ENCODE data around the gene ZBTB21. TPM values are rescaled to one million over a fixed set of nuclear protein-coding genes. Genes with fewer than 3 reads are reported as not detected.
A peak's percentile ranks its signal among the peaks of the same experiment; 100 is the strongest.
"Not testable (repeated sequence)": the region's sequence is repeated elsewhere in the genome, so short reads cannot be mapped to it uniquely, and the experiment has no call there.

The ZBTB21 gene
- total RNA-seq, 2 donors from 2014 or later = 35.6 to 43.3 TPM

DNA sequence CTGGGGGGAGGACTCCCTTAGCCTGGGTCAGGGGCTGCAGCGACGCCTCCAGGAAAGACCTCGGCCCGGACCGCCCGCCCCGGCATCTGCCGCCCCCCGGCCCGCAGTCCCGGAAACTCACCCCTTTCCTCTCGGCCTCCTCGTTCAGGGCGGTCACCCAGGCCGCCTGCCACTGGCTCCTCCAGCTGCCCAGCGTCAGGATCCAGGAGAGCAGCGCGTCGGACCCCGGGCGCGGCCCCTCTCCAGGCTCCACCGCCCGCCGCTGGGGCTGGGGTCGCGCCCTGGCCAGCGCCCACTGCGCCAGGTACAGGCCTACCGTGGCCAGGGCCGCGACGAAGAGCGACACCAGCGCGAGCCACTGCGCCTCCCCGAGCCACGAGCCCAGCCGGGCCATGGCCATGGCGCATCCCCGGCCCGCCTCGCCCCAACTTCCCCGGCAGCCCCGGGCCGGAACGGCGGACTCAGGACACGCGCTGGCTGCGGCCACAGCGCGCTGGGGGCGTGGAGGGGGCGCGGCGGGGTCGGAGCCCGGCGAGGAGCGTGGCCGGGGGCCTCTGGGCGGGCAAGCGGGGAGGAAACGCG is 56.8 kb downstream of the ZBTB21 start:
- Mint-ChIP-seq H3K4me1 (ENCODE audit: low read depth) (peaks cover 33% of the 10 kb centered on the region), H3K27me3 (ENCODE audit: low read depth) (peaks cover 38% of the 10 kb centered on the region), H3K27ac (no peak overlapping the region), H3K36me3 (ENCODE audit: insufficient read depth in 2 of 2) (peaks cover 0 to 2% of the 10 kb centered on the region in 2 donors), H3K9me3 (no peaks in the 10 kb centered on the region), H3K4me3 (peak overlapping the region; percentile 22 to 66)
- ATAC-seq (replicated peaks in 1 of 2) (peak; percentile 43 to 46), DNase-seq (peak in 1 of 2 donors; percentile 14)

DNA sequence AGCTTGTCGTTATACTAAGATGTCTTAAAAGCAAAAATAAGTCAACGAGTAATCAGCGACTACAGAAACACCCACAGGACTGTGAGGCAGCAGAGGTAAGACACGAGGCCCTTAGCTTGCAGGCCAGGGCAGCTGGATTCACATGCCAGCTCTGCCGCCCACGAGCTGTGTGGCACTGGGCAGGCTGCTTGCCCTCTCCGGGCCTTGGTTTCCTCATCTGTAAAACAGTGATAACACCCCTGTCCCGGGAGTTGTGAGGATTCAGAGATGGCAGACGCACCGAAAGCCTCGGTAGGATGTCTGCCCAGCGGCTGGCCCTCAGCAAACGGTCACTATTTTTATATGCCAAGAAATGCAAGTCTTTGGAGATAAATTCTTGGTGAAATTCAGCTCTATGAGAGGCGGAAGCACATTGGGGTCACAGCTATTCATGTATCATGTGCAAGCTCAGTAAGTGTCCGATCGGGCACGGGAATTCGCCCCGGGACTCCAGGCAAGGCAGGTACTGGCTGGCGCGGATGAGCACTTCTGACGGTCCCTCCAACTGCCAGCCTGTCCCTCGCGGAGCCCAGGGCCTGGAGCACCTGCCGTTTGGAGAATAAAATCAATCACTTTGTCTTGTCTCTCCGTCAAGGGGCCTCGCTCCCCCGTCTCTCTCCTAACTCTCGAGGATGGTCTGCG is 57.5 kb downstream of the ZBTB21 start:
- H3K27ac Mint-ChIP-seq = no peak overlapping the region
- no peaks in the 10 kb centered on the region for H3K9me3 Mint-ChIP-seq
- DNase-seq (no peak), ATAC-seq (replicated peaks in 1 of 2) (no peak)
- H3K4me1 Mint-ChIP-seq (ENCODE audit: low read depth) = peaks cover 36% of the 10 kb centered on the region
- H3K27me3 Mint-ChIP-seq (ENCODE audit: low read depth) = peaks cover 37% of the 10 kb centered on the region
- peak overlapping the region; percentile 43 to 66 for H3K4me3 Mint-ChIP-seq
- H3K36me3 Mint-ChIP-seq (ENCODE audit: insufficient read depth in 2 of 2) = peaks cover 0 to 2% of the 10 kb centered on the region in 2 donors

DNA sequence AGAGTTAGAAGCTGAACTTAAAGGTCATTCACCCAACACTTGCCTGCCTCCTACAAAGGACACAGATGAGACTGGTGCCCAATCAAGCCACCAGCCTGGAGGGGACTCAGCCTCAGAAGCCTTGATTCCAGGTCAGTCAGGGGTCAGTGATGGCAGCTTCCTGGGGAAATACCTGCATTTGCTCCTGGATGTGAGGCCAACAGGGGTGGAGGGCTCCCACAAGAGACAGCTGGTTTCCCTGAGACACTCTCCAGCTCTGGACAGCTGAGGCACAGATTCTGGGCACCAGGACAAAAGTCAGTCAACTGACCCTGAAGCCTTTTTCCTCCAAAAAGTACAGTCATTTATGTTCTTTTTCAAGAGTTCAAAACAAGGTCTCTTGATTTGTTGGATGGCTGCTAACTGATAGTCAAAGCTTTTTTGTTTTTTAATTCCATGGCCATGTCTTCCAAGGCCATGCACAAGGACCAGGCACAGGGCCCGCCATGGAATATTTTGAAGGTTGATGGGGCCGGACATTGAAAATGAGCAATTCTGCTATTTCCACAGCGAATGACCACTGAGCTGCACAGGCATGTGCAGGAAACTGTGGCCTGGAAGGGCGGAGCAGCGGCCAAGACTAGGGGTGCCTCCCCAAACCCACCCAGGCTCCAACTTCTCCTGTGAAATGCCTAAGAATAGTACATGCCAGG is 58.1 kb downstream of the ZBTB21 start:
- H3K4me3 Mint-ChIP-seq = peak overlapping the region; percentile 43 to 66
- no peak for DNase-seq
- ATAC-seq (replicated peaks in 1 of 2) = no peak
- H3K4me1 Mint-ChIP-seq (ENCODE audit: low read depth) = peaks cover 30% of the 10 kb centered on the region
- peaks cover 0 to 2% of the 10 kb centered on the region in 2 donors for H3K36me3 Mint-ChIP-seq (ENCODE audit: insufficient read depth in 2 of 2)
- H3K9me3 Mint-ChIP-seq = no peaks in the 10 kb centered on the region
- peaks cover 30% of the 10 kb centered on the region for H3K27me3 Mint-ChIP-seq (ENCODE audit: low read depth)
- H3K27ac Mint-ChIP-seq = no peak overlapping the region

DNA sequence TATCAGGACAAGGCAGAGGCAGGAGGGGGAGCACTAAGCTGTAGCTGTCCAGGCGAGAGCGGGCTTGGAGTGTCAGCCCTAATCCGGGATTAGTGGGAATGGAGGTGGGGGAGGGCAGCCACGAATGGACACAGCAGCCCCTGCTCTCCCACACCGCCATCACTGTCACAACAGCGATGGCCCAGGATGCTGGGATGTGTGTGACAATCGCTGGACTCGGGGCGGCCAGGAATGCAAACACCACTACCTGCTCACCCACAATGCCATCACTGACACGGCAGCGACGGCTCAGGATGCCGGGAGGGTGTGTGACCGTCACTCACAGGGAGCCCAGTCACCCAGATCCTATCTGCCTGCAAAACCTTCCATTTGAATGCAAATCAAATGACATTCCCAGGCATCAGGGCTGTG is 59.2 kb downstream of the ZBTB21 start:
- H3K9me3 Mint-ChIP-seq = no peaks in the 10 kb centered on the region

DNA sequence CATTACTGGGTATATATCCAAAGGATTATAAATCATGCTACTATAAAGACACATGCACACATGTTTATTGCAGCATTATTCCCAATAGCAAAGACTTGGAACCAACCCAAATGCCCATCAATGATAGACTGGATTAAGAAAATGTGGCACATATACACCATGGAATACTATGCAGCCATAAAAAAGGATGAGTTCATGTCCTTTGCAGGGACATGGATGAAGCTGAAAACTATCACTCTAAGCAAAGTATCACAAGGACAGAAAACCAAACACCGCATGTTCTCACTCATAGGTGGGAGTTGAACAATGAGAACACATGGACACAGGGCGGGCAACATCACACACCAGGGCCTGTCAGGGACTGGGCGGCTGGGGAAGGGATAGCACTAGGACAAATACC is 60.5 kb downstream of the ZBTB21 start:
- H3K9me3 Mint-ChIP-seq; ATAC-seq (replicated peaks in 1 of 2); H3K27ac Mint-ChIP-seq; DNase-seq; H3K4me3 Mint-ChIP-seq; H3K36me3 Mint-ChIP-seq (ENCODE audit: insufficient read depth in 2 of 2): not testable (repeated sequence)
- Mint-ChIP-seq H3K4me1 (ENCODE audit: low read depth) (peaks cover 18% of the 10 kb centered on the region), H3K27me3 (ENCODE audit: low read depth) (peaks cover 15% of the 10 kb centered on the region)

More for the DNA sequence above, 59.2 kb downstream of the ZBTB21 start:
- Mint-ChIP-seq H3K36me3 (ENCODE audit: insufficient read depth in 2 of 2) (peaks cover 0 to 2% of the 10 kb centered on the region in 2 donors), H3K4me3 (no peak overlapping the region), H3K4me1 (ENCODE audit: low read depth) (peaks cover 23% of the 10 kb centered on the region), H3K27me3 (ENCODE audit: low read depth) (peaks cover 23% of the 10 kb centered on the region), H3K27ac (no peak overlapping the region)
- DNase-seq = no peak
- no peak for ATAC-seq (replicated peaks in 1 of 2)

DNA sequence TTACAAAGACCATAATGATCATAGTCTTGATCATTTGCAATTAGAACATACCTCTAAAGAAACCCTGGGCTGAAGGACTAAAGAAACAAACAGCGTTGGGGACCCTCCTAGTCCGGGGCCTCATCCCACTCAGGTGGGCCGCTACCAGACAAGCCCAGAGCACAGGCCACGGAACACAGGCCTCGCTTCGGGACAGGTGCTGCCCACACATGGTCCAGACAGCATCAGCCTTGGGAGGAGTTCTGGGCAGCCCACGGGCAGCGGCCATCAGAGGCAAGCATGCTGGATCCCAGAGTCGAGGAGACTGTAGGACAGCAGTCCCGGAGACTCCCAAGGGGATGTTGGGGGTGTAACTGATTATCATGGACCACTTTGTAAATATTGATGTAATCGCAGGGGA is 61.3 kb downstream of the ZBTB21 start:
- H3K27me3 Mint-ChIP-seq (ENCODE audit: low read depth) = peaks cover 10% of the 10 kb centered on the region
- no peaks in the 10 kb centered on the region for H3K36me3 Mint-ChIP-seq (ENCODE audit: insufficient read depth in 2 of 2)
- H3K4me3 Mint-ChIP-seq = no peak overlapping the region
- ATAC-seq (replicated peaks in 1 of 2) (no peak), DNase-seq (no peak)
- H3K27ac Mint-ChIP-seq = no peak overlapping the region
- H3K9me3 Mint-ChIP-seq = no peaks in the 10 kb centered on the region
- H3K4me1 Mint-ChIP-seq (ENCODE audit: low read depth) = peaks cover 12% of the 10 kb centered on the region

DNA sequence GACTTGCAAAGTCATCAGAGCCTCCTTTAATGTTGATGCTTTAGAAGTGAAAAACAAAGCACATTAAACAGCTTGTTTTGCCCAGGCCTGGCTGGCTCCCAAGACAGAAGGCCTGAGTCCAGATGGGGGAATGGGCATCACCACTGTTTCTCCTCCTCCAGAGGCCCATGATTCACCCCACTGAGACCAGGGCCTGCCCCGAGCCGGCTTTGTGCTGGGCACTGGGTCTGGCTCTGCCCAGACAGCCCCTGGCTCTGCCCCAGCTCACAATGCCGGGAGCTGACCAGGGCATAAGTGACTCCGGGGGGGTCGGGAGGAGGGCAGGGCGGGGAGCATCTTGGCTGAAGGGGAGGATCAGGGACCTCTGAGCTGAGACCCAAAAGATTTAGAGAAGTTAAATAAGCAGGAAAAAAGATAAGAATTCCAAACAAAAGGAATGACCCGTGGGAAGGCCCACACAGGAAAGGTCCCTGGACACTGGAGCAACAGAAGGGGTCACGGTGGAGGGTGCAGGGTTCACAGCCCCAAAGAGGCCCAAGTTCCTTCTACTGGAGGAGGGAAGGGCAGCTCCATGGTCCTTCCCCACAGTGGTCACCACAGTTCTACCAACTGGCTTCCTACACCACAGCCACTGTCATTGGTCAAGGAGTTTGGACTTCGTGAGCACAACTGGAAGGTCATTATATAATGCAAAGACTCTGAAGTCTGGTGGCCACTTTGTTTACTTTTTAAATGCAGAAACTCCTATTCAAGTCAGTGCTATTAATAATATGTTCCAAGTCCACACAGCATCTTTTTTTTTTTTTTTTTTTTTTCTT is 61.9 kb downstream of the ZBTB21 start:
- DNase-seq (no peak), ATAC-seq (replicated peaks in 1 of 2) (no peak)
- Mint-ChIP-seq H3K4me1 (ENCODE audit: low read depth) (peaks cover 12% of the 10 kb centered on the region), H3K9me3 (no peaks in the 10 kb centered on the region), H3K27ac (no peak overlapping the region), H3K4me3 (no peak overlapping the region), H3K36me3 (ENCODE audit: insufficient read depth in 2 of 2) (no peaks in the 10 kb centered on the region), H3K27me3 (ENCODE audit: low read depth) (peaks cover 10% of the 10 kb centered on the region)

DNA sequence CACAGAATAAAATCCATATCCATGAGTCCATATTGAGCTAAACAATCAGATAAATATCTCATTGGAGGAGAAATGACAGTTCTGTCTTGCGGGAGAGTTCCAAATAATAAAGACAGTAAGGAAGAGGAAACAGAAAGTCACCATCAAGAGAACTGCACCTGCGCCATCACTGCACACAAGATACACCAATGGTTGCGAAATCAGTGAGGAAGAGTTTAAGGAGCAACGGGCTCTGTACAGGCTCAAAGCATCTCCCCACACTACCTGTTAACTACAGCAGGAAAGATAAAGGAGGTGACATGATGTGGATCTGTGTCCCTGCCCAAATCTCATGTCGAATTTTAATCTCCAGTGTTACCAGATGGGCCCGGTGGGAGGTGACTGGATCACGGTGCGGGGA is 64.2 kb downstream of the ZBTB21 start:
- no peak for ATAC-seq (replicated peaks in 1 of 2)
- Mint-ChIP-seq H3K27me3 (ENCODE audit: low read depth) (no peaks in the 10 kb centered on the region), H3K27ac (no peak overlapping the region), H3K36me3 (ENCODE audit: insufficient read depth in 2 of 2) (no peaks in the 10 kb centered on the region), H3K4me1 (ENCODE audit: low read depth) (peaks cover 7% of the 10 kb centered on the region), H3K4me3 (no peak overlapping the region), H3K9me3 (no peaks in the 10 kb centered on the region)
- no peak for DNase-seq

DNA sequence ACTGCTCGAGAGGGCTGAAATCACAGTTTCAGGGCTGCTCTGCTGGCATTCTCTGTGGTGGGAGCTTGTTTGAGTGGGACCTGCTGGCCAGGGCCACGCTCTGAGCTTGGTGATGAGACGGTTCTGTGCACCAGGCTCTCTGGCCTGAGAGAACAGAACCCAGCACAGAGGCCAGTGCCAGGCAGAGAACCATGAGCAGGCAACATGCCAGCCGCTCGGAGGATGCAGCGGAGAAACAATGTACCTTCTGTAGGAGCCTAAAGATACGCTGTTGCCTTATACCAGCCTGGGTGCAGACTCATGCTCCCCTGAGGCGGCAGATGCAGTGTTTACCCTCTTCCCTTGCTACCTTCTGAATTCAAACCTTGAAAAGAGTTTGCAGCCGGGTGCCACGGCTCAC is 66.3 kb downstream of the ZBTB21 start:
- Mint-ChIP-seq H3K27me3 (ENCODE audit: low read depth) (no peaks in the 10 kb centered on the region), H3K27ac (no peak overlapping the region), H3K4me1 (ENCODE audit: low read depth) (peaks cover 7% of the 10 kb centered on the region), H3K9me3 (no peaks in the 10 kb centered on the region), H3K36me3 (ENCODE audit: insufficient read depth in 2 of 2) (no peaks in the 10 kb centered on the region), H3K4me3 (no peak overlapping the region)
- ATAC-seq (replicated peaks in 1 of 2) = no peak
- DNase-seq = no peak

DNA sequence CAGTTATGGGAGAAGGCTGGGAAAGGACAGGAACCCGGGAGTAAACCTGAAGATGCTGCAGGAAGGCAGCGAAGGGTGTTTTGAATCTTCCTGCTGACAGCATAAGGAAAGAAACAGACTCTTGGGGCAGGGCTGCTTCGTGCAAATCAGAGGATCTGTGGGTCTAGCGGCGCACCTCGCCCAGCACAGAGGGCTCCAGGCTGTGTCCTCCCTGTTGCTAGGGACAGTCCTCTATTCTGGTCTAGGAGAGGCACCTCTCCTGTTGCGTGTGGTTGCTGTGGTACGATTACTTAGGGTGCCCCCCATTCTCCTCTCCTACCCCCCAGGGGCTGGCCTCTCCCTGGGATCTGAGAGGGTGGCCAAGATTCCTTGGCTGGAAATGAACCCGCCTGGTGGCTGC is 67.7 kb downstream of the ZBTB21 start:
- H3K27ac Mint-ChIP-seq = no peak overlapping the region
- no peak for ATAC-seq (replicated peaks in 1 of 2)

DNA sequence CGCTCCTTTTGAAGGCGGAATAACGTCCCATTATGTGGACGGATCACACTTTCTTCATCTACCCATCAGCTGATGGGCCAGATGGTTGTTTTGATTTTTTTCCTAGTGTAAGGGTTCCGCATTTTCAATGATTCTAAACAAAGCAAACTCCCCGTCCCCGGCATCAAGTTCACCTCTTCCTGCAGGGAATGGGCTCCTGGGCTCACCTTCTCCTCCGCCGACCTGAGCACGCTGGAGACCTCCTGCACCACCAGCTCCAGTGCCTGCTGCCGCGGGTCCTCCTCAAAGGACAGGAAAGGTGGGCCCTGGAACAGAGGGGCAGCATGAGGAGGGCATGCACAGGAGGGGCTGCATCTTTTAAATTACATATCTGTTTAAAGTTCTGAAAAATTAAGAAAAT is 68.2 kb downstream of the ZBTB21 start:
- Mint-ChIP-seq H3K9me3 (no peaks in the 10 kb centered on the region), H3K4me1 (ENCODE audit: low read depth) (no peaks in the 10 kb centered on the region), H3K27me3 (ENCODE audit: low read depth) (no peaks in the 10 kb centered on the region), H3K4me3 (no peak overlapping the region), H3K27ac (no peak overlapping the region), H3K36me3 (ENCODE audit: insufficient read depth in 2 of 2) (no peaks in the 10 kb centered on the region)
- DNase-seq = no peak
- ATAC-seq (replicated peaks in 1 of 2) = no peak

More for the DNA sequence above, 67.7 kb downstream of the ZBTB21 start:
- Mint-ChIP-seq H3K36me3 (ENCODE audit: insufficient read depth in 2 of 2) (no peaks in the 10 kb centered on the region), H3K27me3 (ENCODE audit: low read depth) (no peaks in the 10 kb centered on the region), H3K9me3 (no peaks in the 10 kb centered on the region), H3K4me1 (ENCODE audit: low read depth) (no peaks in the 10 kb centered on the region), H3K4me3 (no peak overlapping the region)
- DNase-seq = no peak

DNA sequence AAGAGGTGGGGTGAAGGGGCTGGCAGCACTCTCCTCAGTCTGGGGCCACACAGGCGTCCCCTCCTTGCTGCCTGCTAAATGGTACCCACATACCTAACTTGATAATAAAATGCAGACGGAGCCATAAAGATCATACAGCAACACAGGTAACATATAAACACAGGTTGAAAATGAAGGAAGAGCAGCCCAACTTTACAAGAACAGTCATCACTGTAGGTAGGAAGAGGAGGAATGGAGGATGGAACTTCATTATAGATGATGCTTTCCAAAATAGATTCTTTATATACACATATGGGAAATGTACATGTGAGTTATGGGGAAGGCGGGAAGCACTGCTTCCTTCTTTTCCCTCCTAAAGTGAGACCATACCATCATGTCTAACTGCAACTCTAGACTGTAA is 69.7 kb downstream of the ZBTB21 start:
- H3K4me3 Mint-ChIP-seq = no peak overlapping the region
- H3K27ac Mint-ChIP-seq = no peak overlapping the region
- no peaks in the 10 kb centered on the region for H3K4me1 Mint-ChIP-seq (ENCODE audit: low read depth)
- no peaks in the 10 kb centered on the region for H3K27me3 Mint-ChIP-seq (ENCODE audit: low read depth)
- no peaks in the 10 kb centered on the region for H3K36me3 Mint-ChIP-seq (ENCODE audit: insufficient read depth in 2 of 2)
- no peak for DNase-seq
- no peak for ATAC-seq (replicated peaks in 1 of 2)
- H3K9me3 Mint-ChIP-seq = no peaks in the 10 kb centered on the region

DNA sequence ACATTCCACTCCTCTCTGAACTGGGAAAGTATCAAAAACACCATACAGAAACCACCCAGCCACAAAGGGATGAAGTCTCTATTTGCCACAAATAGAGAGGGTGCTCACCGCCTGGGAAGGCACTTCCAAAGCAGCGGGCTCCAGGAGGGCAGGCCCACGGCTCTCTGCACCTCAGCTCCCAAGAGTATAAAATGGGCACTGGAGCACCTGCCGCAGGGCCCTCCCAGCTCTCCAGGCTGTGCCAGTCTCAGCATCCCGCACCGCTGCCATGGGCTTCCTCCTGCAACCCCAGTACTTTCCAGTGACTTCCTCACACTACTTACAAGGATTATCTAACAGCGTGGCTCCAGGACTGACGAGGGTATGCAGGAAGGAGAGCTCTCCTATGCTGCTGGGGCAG is 70.8 kb downstream of the ZBTB21 start:
- H3K27ac Mint-ChIP-seq = no peak overlapping the region
- DNase-seq (no peak), ATAC-seq (replicated peaks in 1 of 2) (no peak)
- H3K4me1 Mint-ChIP-seq (ENCODE audit: low read depth) = no peaks in the 10 kb centered on the region
- no peaks in the 10 kb centered on the region for H3K9me3 Mint-ChIP-seq
- no peaks in the 10 kb centered on the region for H3K36me3 Mint-ChIP-seq (ENCODE audit: insufficient read depth in 2 of 2)
- H3K27me3 Mint-ChIP-seq (ENCODE audit: low read depth) = no peaks in the 10 kb centered on the region
- no peak overlapping the region for H3K4me3 Mint-ChIP-seq

Data from activated T-cell treated with anti-CD3 and anti-CD28 coated beads, Interleukin-2, amount 50 U/mL, for 72 hours (primary cell).